Tibial nerve (tissue), 4 donors: ENCODE results near the gene MAPK6. TPM values are rescaled to one million over a fixed set of nuclear protein-coding genes. Genes with fewer than 3 reads are reported as not detected.

ENCODE experiments used
- DNase-seq, 2 donors: peaks; one replicate each; pipeline ENCODE4 v3.0.0-alpha.2; 2019; ENCODE audit warnings: low spot score in 2 of 2
- H3K27ac ChIP-seq, 4 donors: fragments of 200-600 bp; sonication (generic) in 3 of 4; one replicate each; pipeline ENCODE4 v1.5.1; 2017 to 2019; ENCODE audit warnings: mild to moderate bottlenecking in 1 of 4
- H3K27me3 ChIP-seq, 2 donors: fragments of 200-600 bp; sonication (generic) in 1 of 2; one replicate each; pipeline versions ENCODE4 v1.5.1 to v1.6.0; 2017 to 2019
- H3K36me3 ChIP-seq, 3 donors: fragments of 200-600 bp; sonication (generic); one replicate each; pipeline ENCODE4 v1.5.1; 2018 to 2019
- H3K4me1 ChIP-seq, 4 donors: fragments of 200-600 bp; sonication (generic) in 3 of 4; one replicate each; pipeline ENCODE4 v1.5.1; 2017 to 2019
- H3K4me3 ChIP-seq, 4 donors: fragments of 200-600 bp; sonication (generic) in 3 of 4; one replicate each; pipeline ENCODE4 v1.5.1; 2017 to 2019; ENCODE audit warnings: mild to moderate bottlenecking in 1 of 4, moderate library complexity in 1 of 4
- H3K9me3 ChIP-seq, 4 donors: fragments of 200-600 bp; sonication (generic) in 3 of 4; one replicate each; pipeline ENCODE4 v1.5.1; 2017 to 2019
- CTCF ChIP-seq, 5 experiments: fragments of 200-600 bp in 3 of 5; fragments of 450-650 bp in 2 of 5; sonication (generic) in 3 of 5; IDR thresholded peaks; one replicate each; pipeline ENCODE4 v1.5.1; 2016 to 2019; ENCODE audit warnings: antibody characterized with exemption in 5 of 5, mild to moderate bottlenecking in 3 of 5, moderate library complexity in 2 of 5
- EP300 ChIP-seq, 2 donors: sonication (generic); formaldehyde crosslinking; IDR thresholded peaks; one replicate each; pipeline ENCODE4 v1.6.1; 2017; ENCODE audit warnings: antibody characterized with exemption in 2 of 2, mild to moderate bottlenecking in 1 of 2
- POLR2A ChIP-seq, 2 donors: fragments of 450-650 bp; IDR thresholded peaks; one replicate each; pipeline ENCODE4 v1.6.1; 2017; ENCODE audit warnings: antibody characterized with exemption in 2 of 2, mild to moderate bottlenecking in 2 of 2, moderate library complexity in 2 of 2
- WGBS, 2 donors: methylation state at CpG; one replicate each; pipeline ENCODE4 v1.1.5; 2018; 5-methylcytosine and 5-hydroxymethylcytosine counted together
- total RNA-seq, 4 donors: library from RNA; depleted of rRNA; stranded (reverse); fragments of >200 nt; gene quantifications; one replicate each; pipeline ENCODE4 v1.1.0, GENCODE V29; 2016

Gene MAPK6
- total RNA-seq, 4 donors from 2014 or later, result 9.6 to 20.9 (median 16.5) TPM

- DNase-seq, result no peak
- Histone ChIP-seq H3K36me3 (no peaks in the 10 kb centered on the region), H3K27ac (no peak overlapping the region), H3K4me1 (peaks cover 0 to under 1% (median 0%) of the 10 kb centered on the region in 4 donors), H3K4me3 (no peak overlapping the region), H3K9me3 (no peaks in the 10 kb centered on the region), H3K27me3 (no peaks in the 10 kb centered on the region)
- TF ChIP-seq POLR2A (IDR thresholded peaks at IDR 0.05) (no peak), EP300 (IDR thresholded peaks at IDR 0.05) (no peak), CTCF (IDR thresholded peaks at IDR 0.05) (no peak)
- WGBS, 2 donors, result 85 to 89% methylated on average over 2 of the region's 2 CpGs
Observed at GRCh38 chr15:52102463-52102862, 83.4 kb downstream of the MAPK6 start.

GRCh38 chr15:52103217-52104207 lies 84.5 kb downstream of the MAPK6 start:
- Histone ChIP-seq H3K36me3 (no peaks in the 10 kb centered on the region), H3K27me3 (peaks cover 0 to 3% of the 10 kb centered on the region in 2 donors), H3K9me3 (no peaks in the 10 kb centered on the region), H3K27ac (no peak overlapping the region), H3K4me3 (no peak overlapping the region), H3K4me1 (no peaks in the 10 kb centered on the region)
- WGBS, 2 donors, result 69 to 71% methylated on average over 5 of the region's 5 CpGs
- TF ChIP-seq POLR2A (IDR thresholded peaks at IDR 0.05) (no peak), CTCF (IDR thresholded peaks at IDR 0.05) (no peak), EP300 (IDR thresholded peaks at IDR 0.05) (peak in 1 of 2 donors; percentile 11)
- DNase-seq, result peak in 1 of 2 donors; percentile 63

- Histone ChIP-seq H3K27ac (no peak overlapping the region), H3K4me1 (no peaks in the 10 kb centered on the region), H3K27me3 (peaks cover 0 to 11% of the 10 kb centered on the region in 2 donors), H3K4me3 (no peak overlapping the region), H3K9me3 (no peaks in the 10 kb centered on the region), H3K36me3 (no peaks in the 10 kb centered on the region)
- no peak for DNase-seq
- WGBS, 2 donors, result 87% methylated on average over 5 of the region's 5 CpGs
- no peak for TF ChIP-seq CTCF (IDR thresholded peaks at IDR 0.05)
- no peak for TF ChIP-seq POLR2A (IDR thresholded peaks at IDR 0.05)
- no peak for TF ChIP-seq EP300 (IDR thresholded peaks at IDR 0.05)
Observed at GRCh38 chr15:52104532-52105004, 85.5 kb downstream of the MAPK6 start.

GRCh38 chr15:52105846-52106245 lies 86.8 kb downstream of the MAPK6 start:
- 50% methylated on average over 2 of the region's 2 CpGs for WGBS, 2 donors

More at GRCh38 chr15:52105846-52106245, 86.8 kb downstream of the MAPK6 start:
- Histone ChIP-seq H3K27me3 (peaks cover 0 to 24% of the 10 kb centered on the region in 2 donors), H3K36me3 (no peaks in the 10 kb centered on the region), H3K9me3 (no peaks in the 10 kb centered on the region), H3K4me3 (no peak overlapping the region), H3K27ac (no peak overlapping the region), H3K4me1 (no peaks in the 10 kb centered on the region)
- DNase-seq, result no peak
- TF ChIP-seq POLR2A (IDR thresholded peaks at IDR 0.05), result no peak
- TF ChIP-seq CTCF (IDR thresholded peaks at IDR 0.05), result no peak
- TF ChIP-seq EP300 (IDR thresholded peaks at IDR 0.05), result no peak
